ENCODE measurements around the gene SPDYC. TPM values are rescaled to one million over a fixed set of nuclear protein-coding genes. Genes with fewer than 3 reads are reported as not detected.

Gene SPDYC
- total and polyA plus RNA-seq, 9 of the 15 experiments (the other 6 are each of a cell fraction or from before 2014, with no cell fraction given), result 4.4 to 18.8 (median 9.2) TPM

DNA sequence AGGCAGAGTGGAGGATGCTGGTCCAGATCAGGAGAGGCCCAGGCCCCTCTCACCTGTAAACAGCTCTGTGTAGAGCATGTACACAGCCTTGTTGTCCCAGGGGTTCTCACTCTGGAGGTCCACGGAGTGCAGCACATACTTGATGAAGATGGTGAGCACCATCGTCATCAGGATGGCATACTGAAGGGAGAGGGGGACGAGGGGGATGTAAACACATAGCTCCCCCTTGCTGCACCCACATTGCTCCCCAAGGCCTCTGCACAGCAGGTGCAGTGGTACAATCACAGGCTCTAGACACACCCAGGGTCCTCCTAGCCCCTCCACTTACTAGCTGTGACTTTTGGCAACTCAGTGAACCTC, 38.6 kb upstream of the SPDYC start:
- H3K36me3 ChIP-seq (ENCODE audit: control insufficient read depth, insufficient read depth, low read length), result peaks cover 66% of the 10 kb centered on the region
- ChIA-PET CTCF (ENCODE audit: low intra/inter-chr PET ratio) (no interaction called here), POLR2A (interaction anchor here (1.1 to 8.4 kb wide), 5 partner anchors 11 to 285 kb away, joined by 4 to 182 read pairs (median 4); partner anchors contain the start of genes FAU, MRPL49, SPDYC and ZNHIT2)
- DNase-seq (ENCODE audit: extremely low read depth in 1 of 4, low spot score in 3 of 4) (no peak), ATAC-seq (no peak), FAIRE-seq (no peak)
- H4K20me1 ChIP-seq (replicated peaks; ENCODE audit: control insufficient read depth, insufficient read depth, low read length), result peaks cover 9% of the 10 kb centered on the region; the same call in 1 of the 2 replicates
- no peak overlapping the region for H3K4me2 ChIP-seq (ENCODE audit: insufficient read depth, low read length)
- 63% methylated on average over 2 of the region's 3 CpGs for WGBS (ENCODE audit: insufficient coverage, low coverage, missing lambda C conversion rate)
- peaks cover 41% of the 10 kb centered on the region for H3K79me2 ChIP-seq (ENCODE audit: control insufficient read depth, insufficient read depth, low read length)
- no peaks in the 10 kb centered on the region; a peak in 1 of 5 replicates for H3K27me3 ChIP-seq (ENCODE audit: control insufficient read depth in 2 of 2, insufficient read depth in 2 of 2, low read length in 2 of 2)
- no peak overlapping the region for H2AFZ ChIP-seq (ENCODE audit: low read depth, low read length)
- peaks cover 19 to 44% of the 10 kb centered on the region in 2 experiments; a peak in 4 of 5 replicates for H3K4me1 ChIP-seq (replicated peaks in 1 of 2; ENCODE audit: control insufficient read depth in 2 of 2, insufficient read depth in 2 of 2, low read length in 2 of 2)
- H3K9me3 ChIP-seq (replicated peaks; ENCODE audit: control insufficient read depth, insufficient read depth, low read depth, low read length), result no peaks in the 10 kb centered on the region
- no peak overlapping the region for H3K4me3 ChIP-seq
- intact Hi-C loops (cut with micrococcal nuclease), result no loop called here
- in situ Hi-C loops (cut with MboI), result no loop called here
- H3K9ac ChIP-seq (ENCODE audit: insufficient read depth in 1 of 2, low read depth in 2 of 2, low read length in 2 of 2), result 0 out of 4 replicates have a peak overlapping the region, but pooled peaks of 1 of the 2 experiments have one; percentile 21
- no peak overlapping the region; the same call in 2 of the 3 replicates for H3K27ac ChIP-seq (ENCODE audit: extremely low read depth, low read depth, low read length)
- H3K9me1 ChIP-seq (ENCODE audit: control insufficient read depth, insufficient read depth, low read length), result peaks cover 4% of the 10 kb centered on the region
- no TSS peak for BruUV-seq (replicated peaks)
- TF ChIP-seq ZBTB1 (CRISPR knock-in tag; IDR thresholded peaks at IDR 0.05; ENCODE audit: borderline replicate concordance, low read depth) (no peak), ZNF41 (CRISPR knock-in tag; conservative IDR thresholded peaks at IDR 0.05) (no peak)
- TF ChIP-seq, protein P1, sequence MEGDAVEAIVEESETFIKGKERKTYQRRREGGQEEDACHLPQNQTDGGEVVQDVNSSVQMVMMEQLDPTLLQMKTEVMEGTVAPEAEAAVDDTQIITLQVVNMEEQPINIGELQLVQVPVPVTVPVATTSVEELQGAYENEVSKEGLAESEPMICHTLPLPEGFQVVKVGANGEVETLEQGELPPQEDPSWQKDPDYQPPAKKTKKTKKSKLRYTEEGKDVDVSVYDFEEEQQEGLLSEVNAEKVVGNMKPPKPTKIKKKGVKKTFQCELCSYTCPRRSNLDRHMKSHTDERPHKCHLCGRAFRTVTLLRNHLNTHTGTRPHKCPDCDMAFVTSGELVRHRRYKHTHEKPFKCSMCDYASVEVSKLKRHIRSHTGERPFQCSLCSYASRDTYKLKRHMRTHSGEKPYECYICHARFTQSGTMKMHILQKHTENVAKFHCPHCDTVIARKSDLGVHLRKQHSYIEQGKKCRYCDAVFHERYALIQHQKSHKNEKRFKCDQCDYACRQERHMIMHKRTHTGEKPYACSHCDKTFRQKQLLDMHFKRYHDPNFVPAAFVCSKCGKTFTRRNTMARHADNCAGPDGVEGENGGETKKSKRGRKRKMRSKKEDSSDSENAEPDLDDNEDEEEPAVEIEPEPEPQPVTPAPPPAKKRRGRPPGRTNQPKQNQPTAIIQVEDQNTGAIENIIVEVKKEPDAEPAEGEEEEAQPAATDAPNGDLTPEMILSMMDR (IDR thresholded peaks at IDR 0.05 in 2 of 3, conservative IDR thresholded peaks at IDR 0.05 in 1 of 3; ENCODE audit: insufficient read depth in 2 of 3, low read depth in 1 of 3, low read length in 3 of 3), result no peak
